ENCODE measurements around the gene STK4. TPM values are rescaled to one million over a fixed set of nuclear protein-coding genes. Genes with fewer than 3 reads are reported as not detected.

Gene STK4
- total RNA-seq, 2 experiments from 2014 or later = 151 to 170 TPM

GRCh38 chr20:45080867-45081624 is 114.7 kb downstream of the STK4 start:
- Mint-ChIP-seq H3K27me3 (no peaks in the 10 kb centered on the region), H3K4me3 (no peak overlapping the region), H3K9me3 (ENCODE audit: low read depth) (peaks cover 4% of the 10 kb centered on the region), H3K27ac (no peak overlapping the region), H3K4me1 (peaks cover 2% of the 10 kb centered on the region), H3K36me3 (peaks cover 67% of the 10 kb centered on the region)
- peak; percentile 33 for ATAC-seq
- no peak for DNase-seq
- CTCF ChIA-PET = interaction anchor here (0.8 kb wide), 1 partner anchor 40 kb away, joined by 3 read pairs; no protein-coding TSS in a partner anchor

GRCh38 chr20:45082468-45082867 is 116.2 kb downstream of the STK4 start:
- Mint-ChIP-seq H3K4me3 (no peak overlapping the region), H3K9me3 (ENCODE audit: low read depth) (peaks cover 4% of the 10 kb centered on the region), H3K4me1 (peaks cover 4% of the 10 kb centered on the region), H3K27ac (no peak overlapping the region), H3K27me3 (no peaks in the 10 kb centered on the region), H3K36me3 (peaks cover 64% of the 10 kb centered on the region)
- ATAC-seq (no peak), DNase-seq (no peak)
- CTCF ChIA-PET = interaction anchor here (1.4 to 2.7 kb wide), 2 partner anchors 14 to 17 kb away, joined by 5 to 15 read pairs; no protein-coding TSS in a partner anchor

GRCh38 chr20:45083127-45083526 is 116.8 kb downstream of the STK4 start:
- Mint-ChIP-seq H3K27me3 (no peaks in the 10 kb centered on the region), H3K36me3 (peaks cover 65% of the 10 kb centered on the region), H3K9me3 (ENCODE audit: low read depth) (peaks cover 4% of the 10 kb centered on the region), H3K27ac (no peak overlapping the region), H3K4me1 (peaks cover 4% of the 10 kb centered on the region), H3K4me3 (no peak overlapping the region)
- ATAC-seq (no peak), DNase-seq (no peak)
- CTCF ChIA-PET = interaction anchor here (1.1 to 2.7 kb wide), 3 partner anchors 13 to 30 kb away, joined by 3 to 15 read pairs (median 5); no protein-coding TSS in a partner anchor

GRCh38 chr20:45085289-45085688 is 119.0 kb downstream of the STK4 start:
- CTCF ChIA-PET = no interaction called here
- peaks cover 4% of the 10 kb centered on the region for H3K9me3 Mint-ChIP-seq (ENCODE audit: low read depth)
- no peak overlapping the region for H3K4me3 Mint-ChIP-seq
- no peaks in the 10 kb centered on the region for H3K27me3 Mint-ChIP-seq
- peak overlapping the region; percentile 14 for H3K27ac Mint-ChIP-seq
- no peak for DNase-seq
- peaks cover 4% of the 10 kb centered on the region for H3K4me1 Mint-ChIP-seq
- no peak for ATAC-seq
- H3K36me3 Mint-ChIP-seq = peaks cover 51% of the 10 kb centered on the region

- Mint-ChIP-seq H3K27me3 (no peaks in the 10 kb centered on the region), H3K4me3 (no peak overlapping the region), H3K9me3 (ENCODE audit: low read depth) (peaks cover 4% of the 10 kb centered on the region), H3K27ac (no peak overlapping the region), H3K36me3 (peaks cover 47% of the 10 kb centered on the region), H3K4me1 (peaks cover 4% of the 10 kb centered on the region)
- DNase-seq (no peak), ATAC-seq (no peak)
- CTCF ChIA-PET = interaction anchor here (1.6 to 2.0 kb wide), 2 partner anchors 10 to 42 kb away, joined by 5 to 12 read pairs; no protein-coding TSS in a partner anchor
These were observed 119.6 kb downstream of the STK4 start for GRCh38 chr20:45085867-45086266.

GRCh38 chr20:45087097-45087790 is 120.9 kb downstream of the STK4 start:
- ATAC-seq = no peak
- H3K27me3 Mint-ChIP-seq = no peaks in the 10 kb centered on the region
- no peak for DNase-seq
- H3K9me3 Mint-ChIP-seq (ENCODE audit: low read depth) = no peaks in the 10 kb centered on the region
- no peak overlapping the region for H3K27ac Mint-ChIP-seq
- peaks cover 36% of the 10 kb centered on the region for H3K36me3 Mint-ChIP-seq
- no peak overlapping the region for H3K4me3 Mint-ChIP-seq
- peaks cover 4% of the 10 kb centered on the region for H3K4me1 Mint-ChIP-seq
- CTCF ChIA-PET = interaction anchor here (1.6 to 2.0 kb wide), 2 partner anchors 9 to 43 kb away, joined by 5 to 12 read pairs; no protein-coding TSS in a partner anchor

- H3K27ac Mint-ChIP-seq = no peak overlapping the region
- no peak for DNase-seq
- no peak overlapping the region for H3K4me3 Mint-ChIP-seq
- H3K36me3 Mint-ChIP-seq = peaks cover 30% of the 10 kb centered on the region
- H3K9me3 Mint-ChIP-seq (ENCODE audit: low read depth) = no peaks in the 10 kb centered on the region
- no peaks in the 10 kb centered on the region for H3K27me3 Mint-ChIP-seq
- peaks cover 4% of the 10 kb centered on the region for H3K4me1 Mint-ChIP-seq
- CTCF ChIA-PET = interaction anchor here (2.0 kb wide), 1 partner anchor 8 kb away, joined by 12 read pairs; no protein-coding TSS in a partner anchor
- ATAC-seq = no peak
These were observed 121.5 kb downstream of the STK4 start for GRCh38 chr20:45087814-45088213.

- no peak overlapping the region for H3K4me3 Mint-ChIP-seq
- H3K27ac Mint-ChIP-seq = no peak overlapping the region
- H3K36me3 Mint-ChIP-seq = peaks cover 26% of the 10 kb centered on the region
- no peaks in the 10 kb centered on the region for H3K9me3 Mint-ChIP-seq (ENCODE audit: low read depth)
- peaks cover 4% of the 10 kb centered on the region for H3K4me1 Mint-ChIP-seq
- ATAC-seq (no peak), DNase-seq (no peak)
- H3K27me3 Mint-ChIP-seq = no peaks in the 10 kb centered on the region
- CTCF ChIA-PET = no interaction called here
These were observed 121.9 kb downstream of the STK4 start for GRCh38 chr20:45088247-45088646.

- H3K27me3 Mint-ChIP-seq = no peaks in the 10 kb centered on the region
- peaks cover 3% of the 10 kb centered on the region for H3K4me1 Mint-ChIP-seq
- DNase-seq (no peak), ATAC-seq (no peak)
- CTCF ChIA-PET = interaction anchor here (1.5 to 10.5 kb wide), 2 partner anchors 14 to 20 kb away, joined by 3 to 122 read pairs; partner anchors contain the start of gene WFDC5
- no peaks in the 10 kb centered on the region for H3K9me3 Mint-ChIP-seq (ENCODE audit: low read depth)
- no peak overlapping the region for H3K27ac Mint-ChIP-seq
- peaks cover 19% of the 10 kb centered on the region for H3K36me3 Mint-ChIP-seq
- H3K4me3 Mint-ChIP-seq = no peak overlapping the region
These were observed 124.2 kb downstream of the STK4 start for GRCh38 chr20:45090481-45090880.

GRCh38 chr20:45091366-45091765 is 125.1 kb downstream of the STK4 start:
- peaks cover 5% of the 10 kb centered on the region for H3K4me1 Mint-ChIP-seq
- H3K36me3 Mint-ChIP-seq = peaks cover 10% of the 10 kb centered on the region
- H3K9me3 Mint-ChIP-seq (ENCODE audit: low read depth) = no peaks in the 10 kb centered on the region
- H3K27ac Mint-ChIP-seq = no peak overlapping the region
- DNase-seq (no peak), ATAC-seq (no peak)
- no peak overlapping the region for H3K4me3 Mint-ChIP-seq
- CTCF ChIA-PET = interaction anchor here (8.1 to 10.5 kb wide), 2 partner anchors 19 to 48 kb away, joined by 122 to 150 read pairs; partner anchors contain the start of gene WFDC5
- no peaks in the 10 kb centered on the region for H3K27me3 Mint-ChIP-seq

GRCh38 chr20:45092898-45093297 is 126.6 kb downstream of the STK4 start:
- H3K4me1 Mint-ChIP-seq = peaks cover 8% of the 10 kb centered on the region
- no peaks in the 10 kb centered on the region for H3K9me3 Mint-ChIP-seq (ENCODE audit: low read depth)
- no peak overlapping the region for H3K4me3 Mint-ChIP-seq
- CTCF ChIA-PET = interaction anchor here (0.9 to 10.5 kb wide), 3 partner anchors 17 to 82 kb away, joined by 4 to 150 read pairs (median 122); partner anchors contain the start of gene WFDC5
- H3K27ac Mint-ChIP-seq = no peak overlapping the region
- peaks cover 2% of the 10 kb centered on the region for H3K36me3 Mint-ChIP-seq
- H3K27me3 Mint-ChIP-seq = peaks cover 12% of the 10 kb centered on the region
- ATAC-seq (no peak), DNase-seq (no peak)

GRCh38 chr20:45094201-45094600 is 127.9 kb downstream of the STK4 start:
- no peak overlapping the region for H3K27ac Mint-ChIP-seq
- DNase-seq (no peak), ATAC-seq (no peak)
- H3K27me3 Mint-ChIP-seq = peaks cover 20% of the 10 kb centered on the region
- no peak overlapping the region for H3K4me3 Mint-ChIP-seq
- peaks cover 14% of the 10 kb centered on the region for H3K4me1 Mint-ChIP-seq
- CTCF ChIA-PET = interaction anchor here (3.4 to 10.5 kb wide), 5 partner anchors 16 to 82 kb away, joined by 32 to 150 read pairs (median 48); partner anchors contain the start of gene WFDC5
- H3K36me3 Mint-ChIP-seq = peaks cover 2% of the 10 kb centered on the region
- H3K9me3 Mint-ChIP-seq (ENCODE audit: low read depth) = no peaks in the 10 kb centered on the region

GRCh38 chr20:45094864-45095574 is 128.7 kb downstream of the STK4 start:
- Mint-ChIP-seq H3K4me1 (peaks cover 14% of the 10 kb centered on the region), H3K27me3 (peaks cover 28% of the 10 kb centered on the region), H3K36me3 (peaks cover 2% of the 10 kb centered on the region), H3K9me3 (ENCODE audit: low read depth) (no peaks in the 10 kb centered on the region), H3K4me3 (no peak overlapping the region), H3K27ac (no peak overlapping the region)
- DNase-seq (no peak), ATAC-seq (no peak)
- CTCF ChIA-PET = interaction anchor here (0.7 to 10.5 kb wide), 36 partner anchors 8 to 1459 kb away, joined by 3 to 150 read pairs (median 6); partner anchors contain the start of genes PABPC1L and WFDC5
